ENCODE measurements around the gene RGS7.

GRCh38 chr1:241250465-241250864 lies 106.5 kb downstream of the RGS7 start:
- no peak for TF ChIP-seq CTCF (IDR thresholded peaks at IDR 0.05; ENCODE audit: low read depth, low read length)
- TF ChIP-seq EZH2phosphoT487 (IDR thresholded peaks at IDR 0.05; ENCODE audit: low read depth) = no peak

Data from OCI-LY3 (cell line).